ENCODE results near the gene PPP1R3D. TPM values are rescaled to one million over a fixed set of nuclear protein-coding genes. Genes with fewer than 3 reads are reported as not detected.

Gene PPP1R3D
- polyA plus RNA-seq, 3 donors = 2.0 to 3.9 (median 3.5) TPM

GRCh38 chr20:59923514-59923913 lies 16.6 kb downstream of the PPP1R3D start:
- Histone ChIP-seq H3K4me3 (replicated peaks in 1 of 3; ENCODE audit: low read depth in 2 of 3, low read length in 3 of 3) (no peak overlapping the region), H3K9me3 (replicated peaks in 1 of 2; ENCODE audit: control insufficient read depth in 1 of 2, insufficient read depth in 1 of 2, low read length in 2 of 2) (no peaks in the 10 kb centered on the region), H3K9ac (ENCODE audit: insufficient read depth, low read length, poor library complexity, severe bottlenecking) (no peak overlapping the region), H3K27me3 (ENCODE audit: control insufficient read depth in 2 of 2, insufficient read depth in 2 of 2, low read length in 2 of 2) (peaks cover 5 to 6% of the 10 kb centered on the region in 2 donors), H3K4me2 (replicated peaks; ENCODE audit: extremely low read depth, low read length, poor library complexity, severe bottlenecking) (no peak overlapping the region), H4K20me1 (ENCODE audit: insufficient read depth, low read length) (no peaks in the 10 kb centered on the region), H2AFZ (ENCODE audit: insufficient read depth, low read depth, low read length, poor library complexity, severe bottlenecking) (no peak overlapping the region), H3K4me1 (ENCODE audit: control insufficient read depth in 1 of 2, insufficient read depth in 2 of 2, low read length in 2 of 2) (no peaks in the 10 kb centered on the region), H3K27ac (ENCODE audit: low read depth in 1 of 2, low read length in 2 of 2) (no peak overlapping the region), H3K79me2 (ENCODE audit: insufficient read depth, low read length) (no peaks in the 10 kb centered on the region), H3K36me3 (replicated peaks in 1 of 2; ENCODE audit: control insufficient read depth in 1 of 2, insufficient read depth in 2 of 2, low read length in 2 of 2) (no peaks in the 10 kb centered on the region)
- Mint-ChIP-seq H3K27me3 (ENCODE audit: low read depth in 3 of 3) (peaks cover 1 to 9% (median 5%) of the 10 kb centered on the region in 3 donors), H3K36me3 (no peaks in the 10 kb centered on the region), H3K4me3 (no peak overlapping the region), H3K4me1 (no peaks in the 10 kb centered on the region), H3K9me3 (peaks cover 0 to 1% (median 0%) of the 10 kb centered on the region in 7 donors), H3K27ac (no peak overlapping the region)
- no CpG with 5 or more reads among the region's 1 CpG for WGBS (ENCODE audit: insufficient coverage)
- no peak for DNase-seq
- no peak for TF ChIP-seq CTCF (IDR thresholded peaks at IDR 0.05)
- intact Hi-C loops (cut with micrococcal nuclease) = no loop called here

GRCh38 chr20:59920944-59921343 lies 19.2 kb downstream of the PPP1R3D start:
- no peaks in the 10 kb centered on the region for H3K36me3 Mint-ChIP-seq
- H3K9me3 Mint-ChIP-seq = peaks cover 0 to 1% (median 0%) of the 10 kb centered on the region in 7 donors
- no peak for TF ChIP-seq CTCF (IDR thresholded peaks at IDR 0.05)
- no peak overlapping the region for H3K4me3 Mint-ChIP-seq
- Histone ChIP-seq H3K9ac (ENCODE audit: insufficient read depth, low read length, poor library complexity, severe bottlenecking) (no peak overlapping the region), H2AFZ (ENCODE audit: insufficient read depth, low read depth, low read length, poor library complexity, severe bottlenecking) (no peak overlapping the region), H3K27me3 (ENCODE audit: control insufficient read depth in 2 of 2, insufficient read depth in 2 of 2, low read length in 2 of 2) (peaks cover 4 to 5% of the 10 kb centered on the region in 2 donors), H3K27ac (ENCODE audit: low read depth in 1 of 2, low read length in 2 of 2) (no peak overlapping the region), H3K4me2 (replicated peaks; ENCODE audit: extremely low read depth, low read length, poor library complexity, severe bottlenecking) (no peak overlapping the region), H3K4me1 (ENCODE audit: control insufficient read depth in 1 of 2, insufficient read depth in 2 of 2, low read length in 2 of 2) (no peaks in the 10 kb centered on the region), H3K79me2 (ENCODE audit: insufficient read depth, low read length) (no peaks in the 10 kb centered on the region), H3K36me3 (replicated peaks in 1 of 2; ENCODE audit: control insufficient read depth in 1 of 2, insufficient read depth in 2 of 2, low read length in 2 of 2) (no peaks in the 10 kb centered on the region), H4K20me1 (ENCODE audit: insufficient read depth, low read length) (no peaks in the 10 kb centered on the region), H3K4me3 (replicated peaks in 1 of 3; ENCODE audit: low read depth in 2 of 3, low read length in 3 of 3) (no peak overlapping the region), H3K9me3 (replicated peaks in 1 of 2; ENCODE audit: control insufficient read depth in 1 of 2, insufficient read depth in 1 of 2, low read length in 2 of 2) (no peaks in the 10 kb centered on the region)
- peaks cover 1 to 7% (median 5%) of the 10 kb centered on the region in 3 donors for H3K27me3 Mint-ChIP-seq (ENCODE audit: low read depth in 3 of 3)
- H3K27ac Mint-ChIP-seq = no peak overlapping the region
- intact Hi-C loops (cut with micrococcal nuclease) = no loop called here
- no peak for DNase-seq
- H3K4me1 Mint-ChIP-seq = no peaks in the 10 kb centered on the region

Measured in CD14-positive monocyte (primary cell).